H54 (cell line): ENCODE data around the gene LGR6.
A peak's percentile ranks its signal among the peaks of the same experiment; 100 is the strongest.
"Not testable (repeated sequence)": the region's sequence is repeated elsewhere in the genome, so short reads cannot be mapped to it uniquely, and the experiment has no call there.

Source experiments
- DNase-seq: peaks from one replicate; pipeline ENCODE4 v3.0.0; 2011; ENCODE audit warnings: low spot score, mixed read lengths; ENCODE audit not compliant: insufficient read length
- FAIRE-seq: peaks from 3 replicates; lab custom pipeline; 2011; peaks lifted over from hg19 to GRCh38; lab: Jason Lieb, UNC
- POLR2A ChIP-seq: IDR thresholded peaks from 2 replicates; pipeline ENCODE4 v1.6.1; 2011; ENCODE audit warnings: low read depth, mild to moderate bottlenecking, low read length

Gene LGR6

GRCh38 chr1:202193614-202194327 is at the start of gene LGR6:
LGR6 (plus strand) TSS chr1:202193799; CDS start chr1:202193990, 191 bp downstream.
- DNase-seq: no peak
- no peak for FAIRE-seq
- TF ChIP-seq POLR2A: no peak

GRCh38 chr1:202144402-202145067 is 49.1 kb upstream of the LGR6 start, which contains the start of gene ARL8A:
ARL8A (minus strand) TSS chr1:202144737; CDS start chr1:202144572, 165 bp downstream.
- FAIRE-seq: no peak
- peak; percentile 79 for TF ChIP-seq POLR2A
- DNase-seq: peak; percentile 62

- no peak for TF ChIP-seq POLR2A
- DNase-seq (peak; percentile 35), FAIRE-seq (no peak)
Observed at GRCh38 chr1:202145068-202145743, 48.4 kb upstream of the LGR6 start.

GRCh38 chr1:202145744-202146140 is 47.9 kb upstream of the LGR6 start:
- DNase-seq, FAIRE-seq: not testable (repeated sequence)

GRCh38 chr1:202146279-202146678 is 47.3 kb upstream of the LGR6 start:
- FAIRE-seq (no peak), DNase-seq (no peak)
- TF ChIP-seq POLR2A: no peak

- FAIRE-seq: no peak
- TF ChIP-seq POLR2A: no peak
Observed at GRCh38 chr1:202146993-202147392, 46.6 kb upstream of the LGR6 start.

GRCh38 chr1:202148391-202148790 is 45.2 kb upstream of the LGR6 start:
- TF ChIP-seq POLR2A: no peak
- no peak for DNase-seq
- no peak for FAIRE-seq

More at GRCh38 chr1:202146993-202147392, 46.6 kb upstream of the LGR6 start:
- no peak for DNase-seq

GRCh38 chr1:202149566-202149965 is 44.0 kb upstream of the LGR6 start:
- DNase-seq (no peak), FAIRE-seq (no peak)
- TF ChIP-seq POLR2A: no peak

- FAIRE-seq: no peak
- no peak for TF ChIP-seq POLR2A
Observed at GRCh38 chr1:202150187-202150586, 43.4 kb upstream of the LGR6 start.

GRCh38 chr1:202150602-202151001 is 43.0 kb upstream of the LGR6 start:
- FAIRE-seq (no peak), DNase-seq (no peak)
- TF ChIP-seq POLR2A: no peak

More at GRCh38 chr1:202150187-202150586, 43.4 kb upstream of the LGR6 start:
- DNase-seq: no peak

- FAIRE-seq (no peak), DNase-seq (no peak)
- no peak for TF ChIP-seq POLR2A
Observed at GRCh38 chr1:202151045-202151444, 42.6 kb upstream of the LGR6 start.

GRCh38 chr1:202152399-202152798 is 41.2 kb upstream of the LGR6 start:
- DNase-seq: no peak
- no peak for FAIRE-seq
- no peak for TF ChIP-seq POLR2A

GRCh38 chr1:202153284-202153683 is 40.3 kb upstream of the LGR6 start:
- FAIRE-seq (no peak), DNase-seq (no peak)
- TF ChIP-seq POLR2A: no peak

- no peak for DNase-seq
Observed at GRCh38 chr1:202154148-202154765, 39.3 kb upstream of the LGR6 start.

More at GRCh38 chr1:202154148-202154765, 39.3 kb upstream of the LGR6 start:
- no peak for TF ChIP-seq POLR2A
- FAIRE-seq: no peak
